ENCODE measurements around the gene PACRG. TPM values are rescaled to one million over a fixed set of nuclear protein-coding genes. Genes with fewer than 3 reads are reported as not detected.

The PACRG gene
- total RNA-seq, 2 donors from 2014 or later, result 2.8 to 21.3 TPM

DNA sequence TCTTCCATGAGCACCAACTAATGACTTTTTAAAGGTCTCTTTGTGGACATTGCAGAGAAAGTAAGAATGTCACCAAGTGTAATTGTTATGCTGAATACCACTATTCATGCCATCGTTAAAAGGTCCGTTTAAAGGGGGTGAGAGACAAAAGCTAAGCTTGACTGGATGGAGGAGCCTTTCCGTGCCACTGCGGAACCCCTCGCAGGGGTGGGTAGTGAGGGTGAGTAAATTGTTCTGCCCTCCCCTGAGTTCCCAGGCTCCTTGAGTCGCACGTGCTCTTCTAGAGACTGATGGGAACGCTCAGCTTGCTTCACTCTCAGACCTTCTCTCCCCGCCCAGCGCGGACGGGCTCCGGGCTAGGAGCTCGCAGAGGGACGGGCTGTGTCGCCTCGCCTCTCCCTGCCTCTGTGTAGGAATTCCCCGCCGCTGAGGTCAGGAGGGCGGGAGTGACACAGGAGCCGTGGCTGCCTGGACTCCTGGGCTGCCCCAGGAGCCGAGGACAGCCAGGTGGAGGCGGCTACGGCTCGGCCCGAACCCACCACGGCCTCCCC is 371.9 kb downstream of the PACRG start:
- no peaks in the 10 kb centered on the region for H3K27me3 ChIP-seq
- TF ChIP-seq CTCF (IDR thresholded peaks at IDR 0.05), result no peak
- H3K4me1 ChIP-seq, result no peaks in the 10 kb centered on the region
- no peak overlapping the region for H3K27ac ChIP-seq
- no peaks in the 10 kb centered on the region for H3K9me3 ChIP-seq
- H3K36me3 ChIP-seq, result no peaks in the 10 kb centered on the region
- no peak for DNase-seq (ENCODE audit: low spot score)
- no peak overlapping the region for H3K4me3 ChIP-seq

DNA sequence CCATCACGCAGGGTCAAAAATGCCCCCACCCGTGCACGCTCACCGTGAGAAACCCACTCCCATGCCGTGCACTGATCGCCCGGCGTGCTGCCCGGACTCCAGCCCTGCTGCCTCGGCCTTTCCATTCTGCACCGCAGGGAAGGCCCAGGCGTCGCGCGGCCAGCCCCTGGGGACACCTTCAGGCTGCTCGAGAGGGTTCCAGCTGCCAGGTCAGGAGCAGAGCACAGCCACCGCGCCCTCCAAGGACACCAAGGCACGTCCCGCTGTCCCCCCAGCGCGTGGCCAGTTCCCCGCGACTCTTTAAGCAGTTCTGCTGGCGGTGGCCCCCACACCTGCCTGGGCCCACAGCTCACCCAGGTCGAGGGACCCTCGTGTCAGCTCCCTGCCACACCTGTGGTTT is 372.5 kb downstream of the PACRG start:
- no peaks in the 10 kb centered on the region for H3K4me1 ChIP-seq
- no peak for TF ChIP-seq CTCF (IDR thresholded peaks at IDR 0.05)
- no peak for DNase-seq (ENCODE audit: low spot score)
- no peak overlapping the region for H3K4me3 ChIP-seq
- H3K36me3 ChIP-seq, result no peaks in the 10 kb centered on the region
- H3K9me3 ChIP-seq, result no peaks in the 10 kb centered on the region
- H3K27ac ChIP-seq, result no peak overlapping the region
- no peaks in the 10 kb centered on the region for H3K27me3 ChIP-seq

GRCh38 chr6:163113358-163113962 is 385.7 kb downstream of the PACRG start:
- TF ChIP-seq CTCF (IDR thresholded peaks at IDR 0.05), result no peak
- H3K27me3 ChIP-seq, result no peaks in the 10 kb centered on the region

DNA sequence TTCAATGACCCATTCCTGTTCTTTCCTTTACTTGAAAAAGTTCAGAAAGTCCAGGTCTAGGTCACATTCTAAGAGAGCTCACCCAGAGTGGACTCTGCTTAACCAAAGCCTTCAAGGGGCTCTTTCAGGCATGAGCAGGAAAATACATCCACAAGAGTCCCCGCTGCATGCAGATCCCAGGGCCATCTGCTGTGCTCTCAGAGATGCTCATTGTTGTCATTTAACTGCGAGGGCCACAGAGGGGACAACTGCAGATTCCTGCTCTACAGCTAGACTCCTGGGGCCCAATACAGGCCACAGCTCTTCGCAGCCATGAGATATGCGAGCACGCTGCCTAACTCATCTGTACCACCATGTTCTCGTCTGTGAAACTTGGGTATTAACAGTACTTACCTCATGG is 391.2 kb downstream of the PACRG start:
- no peak for TF ChIP-seq CTCF (IDR thresholded peaks at IDR 0.05)
- H3K9me3 ChIP-seq, result peaks cover 0 to under 1% of the 10 kb centered on the region in 2 donors
- no peaks in the 10 kb centered on the region for H3K27me3 ChIP-seq
- H3K4me1 ChIP-seq, result no peaks in the 10 kb centered on the region
- no peak overlapping the region for H3K27ac ChIP-seq
- H3K4me3 ChIP-seq, result no peak overlapping the region
- no peak for DNase-seq (ENCODE audit: low spot score)
- no peaks in the 10 kb centered on the region for H3K36me3 ChIP-seq

More at GRCh38 chr6:163113358-163113962, 385.7 kb downstream of the PACRG start:
- H3K4me1 ChIP-seq, result no peaks in the 10 kb centered on the region
- H3K36me3 ChIP-seq, result no peaks in the 10 kb centered on the region
- DNase-seq (ENCODE audit: low spot score), result no peak
- H3K4me3 ChIP-seq, result no peak overlapping the region
- H3K9me3 ChIP-seq, result peaks cover 0 to 16% of the 10 kb centered on the region in 2 donors
- H3K27ac ChIP-seq, result no peak overlapping the region

- Histone ChIP-seq H3K4me1 (no peaks in the 10 kb centered on the region), H3K4me3 (no peak overlapping the region), H3K36me3 (no peaks in the 10 kb centered on the region), H3K27ac (no peak overlapping the region), H3K27me3 (no peaks in the 10 kb centered on the region), H3K9me3 (no peaks in the 10 kb centered on the region)
- DNase-seq (ENCODE audit: low spot score), result no peak
- TF ChIP-seq CTCF (IDR thresholded peaks at IDR 0.05), result no peak
These were observed 392.4 kb downstream of the PACRG start for GRCh38 chr6:163120223-163120622.

DNA sequence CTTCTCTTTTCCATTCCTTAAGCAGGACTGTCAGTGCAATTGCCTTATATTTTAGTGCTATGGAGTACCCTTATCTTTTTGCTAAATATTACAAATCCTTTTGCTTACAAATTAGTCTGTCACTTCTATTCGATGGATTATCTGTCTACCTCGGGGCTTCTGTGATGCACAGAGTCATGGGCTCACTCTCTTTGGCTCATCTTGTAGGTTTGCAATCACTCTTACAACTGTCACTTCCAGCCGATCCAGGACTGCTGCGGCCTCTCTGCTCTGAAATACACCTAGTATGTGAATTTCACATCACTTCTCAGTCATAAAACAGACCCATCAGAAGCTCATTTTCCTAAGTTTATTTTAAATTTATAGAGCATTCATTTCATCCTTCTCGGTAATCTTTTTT is 393.5 kb downstream of the PACRG start:
- no peak for TF ChIP-seq CTCF (IDR thresholded peaks at IDR 0.05)
- no peaks in the 10 kb centered on the region for H3K27me3 ChIP-seq
- no peaks in the 10 kb centered on the region for H3K9me3 ChIP-seq
- H3K4me1 ChIP-seq, result no peaks in the 10 kb centered on the region
- H3K27ac ChIP-seq, result no peak overlapping the region
- H3K4me3 ChIP-seq, result no peak overlapping the region
- H3K36me3 ChIP-seq, result no peaks in the 10 kb centered on the region
- no peak for DNase-seq (ENCODE audit: low spot score)

Data from right atrium auricular region (tissue), 2 donors.